GM18868 (cell line): Measurements from ENCODE around the gene DCUN1D4.

ENCODE experiments used
- ATAC-seq: cut with Tn5 transposase; IDR thresholded peaks from one replicate; pipeline ENCODE4 v1.9.1; 2021; ENCODE audit warnings: mild to moderate bottlenecking, moderate library complexity; ENCODE audit not compliant: unreplicated experiment

Gene DCUN1D4

GRCh38 chr4:51853027-51853682 lies 10.2 kb downstream of the DCUN1D4 start:
- no peak for ATAC-seq

DNA sequence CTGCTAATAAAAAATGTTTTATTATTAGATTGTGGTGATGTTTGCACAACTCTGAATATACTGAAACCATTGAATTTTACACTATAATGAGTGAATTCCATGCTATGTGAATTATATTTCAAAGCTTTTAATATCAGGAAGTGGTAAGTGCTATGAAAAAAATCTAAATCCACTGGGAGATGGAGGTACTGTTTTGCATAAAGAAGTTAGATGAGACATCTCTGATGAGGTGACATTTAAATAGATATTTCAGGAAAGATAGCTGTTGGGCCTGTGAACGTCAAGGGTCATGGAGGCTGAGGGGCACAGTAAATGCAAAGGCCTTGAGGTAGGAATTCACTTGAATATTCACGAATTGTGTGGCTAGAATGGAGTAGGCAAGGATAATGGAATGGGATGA lies 12.3 kb downstream of the DCUN1D4 start:
- ATAC-seq, result no peak

GRCh38 chr4:51855751-51856150 lies 12.8 kb downstream of the DCUN1D4 start:
- ATAC-seq, result no peak

GRCh38 chr4:51858605-51859202 lies 15.8 kb downstream of the DCUN1D4 start:
- ATAC-seq, result no peak

DNA sequence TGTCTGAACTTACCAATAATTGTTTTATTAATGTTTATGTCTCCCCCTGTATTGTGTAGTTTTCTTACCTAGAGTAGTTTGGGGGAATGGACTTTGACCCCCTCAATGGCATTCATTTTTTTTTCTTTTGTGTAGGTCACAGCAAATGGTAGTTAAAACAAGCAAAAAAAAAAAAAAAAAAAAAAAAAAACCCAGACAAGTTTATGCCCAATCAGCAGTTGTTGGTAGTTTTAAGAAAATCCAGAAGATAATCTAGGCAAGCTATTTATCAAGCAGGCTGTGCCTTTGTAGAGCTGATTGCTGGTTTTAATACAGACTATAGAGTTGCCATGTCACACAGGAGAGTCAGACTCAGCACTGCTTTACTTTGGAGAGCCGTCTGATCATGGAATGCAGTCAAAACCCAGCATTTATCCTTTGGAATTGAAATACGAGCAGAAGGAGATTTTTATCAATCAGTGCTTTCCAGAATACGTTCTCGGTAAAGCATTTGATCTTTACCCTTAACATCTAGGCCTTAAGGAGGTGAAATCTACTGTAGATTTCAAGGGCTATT lies 16.6 kb downstream of the DCUN1D4 start:
- no peak for ATAC-seq

DNA sequence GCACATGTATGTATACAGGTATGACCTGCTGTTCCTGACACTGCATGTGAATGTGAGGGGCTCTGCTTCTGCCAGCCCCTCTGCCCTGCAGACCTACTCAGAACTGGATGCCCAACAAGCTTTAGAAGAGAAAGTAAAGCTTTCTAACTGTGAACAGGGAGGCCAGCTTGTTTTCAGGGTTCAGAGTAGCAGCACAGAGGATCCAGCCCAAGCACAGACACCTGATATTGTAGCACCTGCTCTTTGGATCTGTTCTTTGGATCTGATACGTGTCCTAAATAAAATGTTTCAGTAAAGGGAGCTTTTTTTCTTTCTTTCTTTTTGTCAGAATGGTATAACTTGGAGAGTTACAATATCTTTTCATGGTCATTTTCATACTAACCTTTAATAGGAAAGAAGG lies 19.2 kb downstream of the DCUN1D4 start:
- ATAC-seq, result no peak

- ATAC-seq, result no peak
Measured at GRCh38 chr4:51862781-51863180, 19.8 kb downstream of the DCUN1D4 start.

GRCh38 chr4:51865717-51866116 lies 22.8 kb downstream of the DCUN1D4 start:
- ATAC-seq, result no peak

DNA sequence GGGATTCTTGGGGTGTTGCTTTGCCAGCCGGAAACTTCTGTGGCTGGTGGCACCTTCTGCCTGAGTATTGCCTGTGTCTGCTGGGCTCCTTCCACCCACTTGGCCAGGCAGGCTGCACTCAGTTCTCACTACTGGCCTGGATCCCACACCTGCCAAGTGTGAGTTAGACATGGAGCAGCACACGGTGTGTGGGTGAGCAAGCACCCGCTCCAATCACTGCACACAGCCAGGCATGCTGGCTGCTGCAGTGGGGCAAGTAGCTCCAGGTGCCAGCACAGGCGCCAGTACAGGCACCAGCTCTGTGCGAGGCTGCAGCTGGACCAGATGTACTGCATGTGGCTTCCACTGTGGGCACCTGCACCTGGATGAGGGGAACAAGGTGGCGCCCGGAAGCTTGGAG lies 23.9 kb downstream of the DCUN1D4 start:
- no peak for ATAC-seq

DNA sequence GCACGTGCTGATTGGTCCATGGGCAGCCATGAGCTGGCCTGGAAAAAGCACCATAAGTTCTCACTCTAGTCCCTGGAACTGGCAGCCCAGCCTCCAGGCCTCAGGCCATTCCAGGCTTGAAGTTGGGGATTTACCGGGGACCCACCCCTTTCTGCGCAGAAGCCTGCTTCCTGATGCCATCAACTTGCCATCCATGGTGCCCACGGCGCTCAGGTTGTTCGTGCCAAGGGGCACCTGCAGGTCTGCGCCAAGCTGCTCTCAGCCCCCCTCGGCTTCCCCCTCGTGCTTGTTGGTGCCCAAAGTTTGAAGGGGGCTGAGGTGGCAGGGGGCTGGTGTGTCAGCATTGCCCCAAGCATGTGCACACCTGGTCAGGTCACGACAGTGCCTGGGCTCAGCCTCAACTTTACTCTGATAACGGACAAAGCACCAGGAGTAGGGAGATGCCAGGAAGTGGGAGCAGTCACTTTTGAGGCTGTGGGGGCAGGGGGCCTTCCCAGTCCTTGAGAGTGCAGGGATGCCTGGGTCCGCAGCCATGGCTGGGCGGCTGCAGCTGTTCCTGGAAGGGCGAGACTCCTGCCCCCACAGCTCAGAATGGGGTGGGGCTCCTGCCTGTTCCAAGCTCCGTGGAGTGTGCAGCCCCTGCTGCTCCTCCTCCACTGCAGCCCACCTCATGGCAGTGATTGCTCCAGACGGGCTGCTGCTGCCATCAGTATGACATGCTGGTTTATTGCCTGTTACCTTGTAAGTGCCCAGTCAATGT lies 24.9 kb downstream of the DCUN1D4 start:
- no peak for ATAC-seq

DNA sequence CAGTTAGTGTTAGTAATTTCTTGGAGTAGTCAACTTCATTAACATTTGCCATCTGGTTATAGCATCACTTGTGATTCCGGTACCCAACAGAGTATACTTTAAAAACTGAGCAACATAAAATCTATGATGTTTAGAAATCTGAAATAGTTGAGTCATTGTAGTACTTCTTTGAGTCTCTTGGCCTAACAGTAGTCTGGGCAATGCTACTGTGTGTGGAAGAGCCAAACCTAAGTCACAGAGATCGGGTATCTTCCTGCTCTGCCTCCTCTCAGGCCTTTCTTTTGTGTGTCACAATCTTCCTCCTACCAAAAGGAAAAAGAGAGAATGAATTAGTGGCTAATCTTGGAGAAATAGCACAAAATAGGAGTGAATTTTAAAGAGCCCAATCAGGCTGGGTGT lies 25.5 kb downstream of the DCUN1D4 start:
- ATAC-seq, result no peak

- no peak for ATAC-seq
Measured at GRCh38 chr4:51870441-51871188, 27.7 kb downstream of the DCUN1D4 start.

DNA sequence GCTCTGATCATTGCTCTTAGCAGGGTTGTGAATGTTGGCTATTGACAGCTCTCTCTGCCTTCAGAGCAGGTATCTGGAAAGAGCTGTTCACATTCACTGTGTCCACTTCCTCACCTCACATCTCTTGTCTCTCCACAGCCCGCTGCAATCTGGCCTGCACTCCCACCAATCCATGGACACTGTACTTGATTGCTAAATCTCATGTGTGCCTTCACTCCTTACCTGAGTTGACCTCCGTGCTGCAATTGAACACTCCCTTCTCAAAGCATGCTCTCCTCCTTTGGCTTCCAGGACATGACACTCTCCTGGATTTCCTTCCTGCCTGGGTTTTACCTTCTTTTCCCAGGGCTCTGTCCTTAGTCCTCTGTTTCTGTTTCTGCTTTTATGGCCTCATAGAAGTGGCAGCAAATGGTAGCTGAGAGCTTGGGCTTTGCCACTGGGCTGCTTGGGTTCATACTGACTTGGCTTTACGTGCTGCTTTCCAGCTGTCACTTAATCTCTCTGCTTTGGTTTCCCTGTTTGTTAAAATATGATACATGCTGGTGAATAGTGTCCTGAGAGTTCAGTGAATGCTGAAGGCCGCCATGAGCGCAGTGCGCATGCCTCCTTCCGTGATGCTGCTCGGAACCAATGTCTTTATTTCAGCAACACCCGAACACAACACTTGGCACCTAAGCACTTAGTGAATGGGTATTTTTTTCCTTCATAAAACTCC lies 29.5 kb downstream of the DCUN1D4 start:
- no peak for ATAC-seq

- no peak for ATAC-seq
Measured at GRCh38 chr4:51874551-51874950, 31.6 kb downstream of the DCUN1D4 start.

- no peak for ATAC-seq
Measured at GRCh38 chr4:51878431-51878830, 35.5 kb downstream of the DCUN1D4 start.

DNA sequence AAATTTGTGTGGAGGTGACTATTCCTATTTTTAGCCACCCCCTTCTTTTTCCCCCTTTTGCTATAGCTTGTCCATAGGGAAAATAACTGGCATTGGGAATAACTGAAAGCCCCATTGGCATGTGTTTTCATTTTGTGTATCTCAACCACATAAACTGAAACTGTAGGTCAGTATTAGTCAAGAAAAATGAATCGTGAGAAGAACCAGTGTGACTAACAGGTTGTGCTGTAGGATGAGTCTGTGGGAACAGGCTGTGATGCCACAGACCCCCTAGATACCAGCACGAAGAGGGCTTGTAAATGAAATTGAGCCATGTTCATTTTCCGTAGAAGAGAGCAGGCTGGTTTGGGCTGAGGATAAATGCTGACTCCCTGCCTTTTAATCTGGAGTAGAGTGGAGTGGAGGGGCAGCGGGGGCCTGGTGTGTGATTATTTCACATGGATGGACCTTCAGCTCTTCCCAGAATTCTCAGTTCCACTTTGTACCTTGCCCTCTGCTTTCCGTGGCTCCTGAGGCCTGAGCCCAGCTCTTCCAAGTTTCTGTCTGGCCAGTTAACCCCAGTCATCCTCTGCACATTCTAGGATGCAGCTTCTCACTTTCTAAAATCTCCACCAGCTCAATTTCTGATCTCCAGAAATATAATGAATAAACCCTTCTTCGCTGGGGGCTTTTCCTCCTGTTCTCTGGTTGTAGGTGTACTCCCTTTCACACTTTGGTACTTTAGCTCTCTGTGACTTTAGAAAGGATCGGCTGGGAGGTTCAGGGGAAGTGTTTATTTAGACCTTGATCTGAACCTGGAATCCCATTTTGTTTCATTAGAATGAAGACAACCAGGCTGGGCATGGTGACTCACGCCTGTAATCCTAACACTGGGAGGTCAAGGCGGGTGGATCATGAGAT lies 37.3 kb downstream of the DCUN1D4 start:
- no peak for ATAC-seq

DNA sequence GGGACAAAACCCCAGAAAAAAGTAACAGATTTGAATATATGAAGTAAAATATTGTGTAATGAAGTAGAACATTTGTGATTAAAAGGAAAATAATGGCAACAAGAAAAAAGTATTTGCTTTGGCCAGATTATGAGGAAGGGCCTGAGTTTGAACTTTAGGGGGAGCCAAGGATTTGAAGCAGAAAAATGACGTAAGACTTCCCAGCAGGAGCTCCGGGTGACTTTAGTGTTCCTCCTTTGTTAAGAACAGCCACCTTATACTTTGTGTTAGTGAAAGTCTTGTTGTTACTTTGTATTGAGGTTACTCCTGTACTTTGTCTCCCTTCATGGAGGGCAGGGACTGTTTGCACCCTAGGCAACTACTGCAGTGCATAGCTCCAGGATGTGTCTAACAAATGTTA lies 41.1 kb downstream of the DCUN1D4 start:
- ATAC-seq, result no peak

DNA sequence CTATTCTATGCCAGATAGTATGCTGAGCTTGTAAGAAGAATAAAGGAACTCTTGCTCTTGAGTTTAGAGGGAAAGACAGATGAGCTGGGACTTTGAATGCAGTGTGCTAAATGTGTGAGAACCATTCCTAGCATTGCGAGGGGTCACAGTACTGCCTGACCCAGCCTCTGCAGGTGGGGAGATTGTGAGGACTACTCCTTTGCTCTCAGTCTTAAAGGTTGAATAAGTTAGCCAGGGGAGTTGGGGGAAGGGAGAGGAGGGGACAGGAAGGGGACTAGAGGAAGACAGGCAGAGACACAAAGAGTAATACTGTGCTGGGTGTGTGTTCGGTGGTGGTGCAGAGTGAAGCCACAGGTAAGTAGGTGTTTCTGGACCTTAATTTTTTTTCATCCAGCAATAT lies 41.7 kb downstream of the DCUN1D4 start:
- no peak for ATAC-seq

GRCh38 chr4:51885363-51885762 lies 42.4 kb downstream of the DCUN1D4 start:
- ATAC-seq, result peak; percentile 90

GRCh38 chr4:51890760-51891159 lies 47.8 kb downstream of the DCUN1D4 start:
- ATAC-seq, result no peak
